Measurements from ENCODE around the gene BDP1. TPM values are rescaled to one million over a fixed set of nuclear protein-coding genes. Genes with fewer than 3 reads are reported as not detected.
A peak's percentile ranks its signal among the peaks of the same experiment; 100 is the strongest.
"Not testable (repeated sequence)": the region's sequence is repeated elsewhere in the genome, so short reads cannot be mapped to it uniquely, and the experiment has no call there.

BDP1 gene
- polyA plus RNA-seq, 12 donors, result 22.6 to 34.9 (median 29.5) TPM; not detected in 1

- DNase-seq, result no peak
Measured at GRCh38 chr5:71569748-71570509, 114.5 kb downstream of the BDP1 start.

- DNase-seq, result not testable (repeated sequence)
Measured at GRCh38 chr5:71571811-71572210, 116.4 kb downstream of the BDP1 start.

- no peak for DNase-seq
Measured at GRCh38 chr5:71573591-71573990, 118.1 kb downstream of the BDP1 start.

GRCh38 chr5:71575588-71575987 is 120.1 kb downstream of the BDP1 start:
- not testable (repeated sequence) for DNase-seq

- no peak for DNase-seq
Measured at GRCh38 chr5:71576241-71576640, 120.8 kb downstream of the BDP1 start.

GRCh38 chr5:71577839-71578238 is 122.4 kb downstream of the BDP1 start:
- not testable (repeated sequence) for DNase-seq

- no peak for DNase-seq
Measured at GRCh38 chr5:71582945-71583584, 127.6 kb downstream of the BDP1 start.

- peak; percentile 27 for DNase-seq
Measured at GRCh38 chr5:71586052-71586940, 130.8 kb downstream of the BDP1 start.

- DNase-seq, result peak; percentile 93
Measured at GRCh38 chr5:71586941-71587765, 131.7 kb downstream of the BDP1 start, which contains the start of gene MCCC2. Gene MCCC2, plus strand, starts transcription at chr5:71587340. Its CDS starts 86 bp downstream, at chr5:71587426.

- no peak for DNase-seq
Measured at GRCh38 chr5:71587766-71588532, 132.5 kb downstream of the BDP1 start.

GRCh38 chr5:71588533-71588885 is 133.1 kb downstream of the BDP1 start:
- no peak for DNase-seq

- no peak for DNase-seq
Measured at GRCh38 chr5:71589903-71590302, 134.5 kb downstream of the BDP1 start.

GRCh38 chr5:71591100-71591499 is 135.6 kb downstream of the BDP1 start:
- DNase-seq, result no peak

GRCh38 chr5:71596169-71596568 is 140.7 kb downstream of the BDP1 start:
- no peak for DNase-seq

- DNase-seq, result no peak
Measured at GRCh38 chr5:71597001-71597400, 141.6 kb downstream of the BDP1 start.

- DNase-seq, result no peak
Measured at GRCh38 chr5:71600783-71601182, 145.3 kb downstream of the BDP1 start.

- peak; percentile 8 for DNase-seq
Measured at GRCh38 chr5:71601222-71602026, 146.0 kb downstream of the BDP1 start.

- not testable (repeated sequence) for DNase-seq
Measured at GRCh38 chr5:71609916-71610315, 154.5 kb downstream of the BDP1 start.

GRCh38 chr5:71615809-71616208 is 160.4 kb downstream of the BDP1 start:
- DNase-seq, result no peak
